Neural progenitor cell (in vitro differentiated cells): ENCODE data around the gene GFPT1.

ENCODE experiments used
- EZH2phosphoT487 ChIP-seq: fragments of 200-600 bp; sonication (generic); IDR thresholded peaks from 2 replicates; pipeline ENCODE4 v1.6.1; 2017; ENCODE audit warnings: antibody characterized with exemption
- TF ChIP-seq, protein P1 (sequence below): fragments of 200-600 bp; sonication (generic); IDR thresholded peaks from 2 replicates; pipeline ENCODE4 v1.5.1; 2017; ENCODE audit warnings: antibody characterized with exemption, mild to moderate bottlenecking

DNA sequence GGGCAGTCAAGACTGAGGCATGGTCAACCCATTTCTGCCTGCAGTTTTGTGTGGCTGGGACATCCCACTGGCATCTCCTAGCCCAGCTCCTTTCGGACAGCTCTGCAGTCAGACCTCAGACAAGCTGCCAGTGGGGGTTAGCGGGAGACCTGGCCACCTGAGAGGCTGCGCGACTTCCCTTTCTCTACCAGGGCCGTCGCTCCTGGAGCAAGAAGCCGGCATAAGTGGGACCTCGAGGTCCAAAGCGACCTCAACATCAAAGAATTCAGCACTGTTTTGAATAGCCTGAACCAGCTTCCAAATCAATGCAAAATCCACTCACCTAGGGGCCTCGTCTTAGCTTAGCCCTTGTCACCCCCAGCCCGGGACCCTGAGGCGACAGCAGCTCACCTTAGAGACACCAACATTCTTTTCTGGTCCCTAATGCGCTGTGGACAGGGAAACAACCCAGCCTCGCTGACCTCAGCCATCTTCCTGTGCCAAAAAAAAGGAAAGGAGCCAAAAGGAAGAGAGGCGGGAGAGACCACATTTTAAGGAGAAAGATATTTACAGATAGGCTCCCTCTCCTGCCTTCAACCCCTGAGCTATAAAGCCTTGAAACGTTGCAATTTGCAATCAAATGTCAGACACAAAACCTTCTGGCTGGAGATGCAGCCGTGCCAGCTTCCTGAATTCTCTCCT lies 81.2 kb downstream of the GFPT1 start:
- TF ChIP-seq, protein P1, sequence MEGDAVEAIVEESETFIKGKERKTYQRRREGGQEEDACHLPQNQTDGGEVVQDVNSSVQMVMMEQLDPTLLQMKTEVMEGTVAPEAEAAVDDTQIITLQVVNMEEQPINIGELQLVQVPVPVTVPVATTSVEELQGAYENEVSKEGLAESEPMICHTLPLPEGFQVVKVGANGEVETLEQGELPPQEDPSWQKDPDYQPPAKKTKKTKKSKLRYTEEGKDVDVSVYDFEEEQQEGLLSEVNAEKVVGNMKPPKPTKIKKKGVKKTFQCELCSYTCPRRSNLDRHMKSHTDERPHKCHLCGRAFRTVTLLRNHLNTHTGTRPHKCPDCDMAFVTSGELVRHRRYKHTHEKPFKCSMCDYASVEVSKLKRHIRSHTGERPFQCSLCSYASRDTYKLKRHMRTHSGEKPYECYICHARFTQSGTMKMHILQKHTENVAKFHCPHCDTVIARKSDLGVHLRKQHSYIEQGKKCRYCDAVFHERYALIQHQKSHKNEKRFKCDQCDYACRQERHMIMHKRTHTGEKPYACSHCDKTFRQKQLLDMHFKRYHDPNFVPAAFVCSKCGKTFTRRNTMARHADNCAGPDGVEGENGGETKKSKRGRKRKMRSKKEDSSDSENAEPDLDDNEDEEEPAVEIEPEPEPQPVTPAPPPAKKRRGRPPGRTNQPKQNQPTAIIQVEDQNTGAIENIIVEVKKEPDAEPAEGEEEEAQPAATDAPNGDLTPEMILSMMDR = no peak
- TF ChIP-seq EZH2phosphoT487 = no peak
